SJSA1 (cell line): ENCODE measurements around the gene SETD4. TPM values are rescaled to one million over a fixed set of nuclear protein-coding genes. Genes with fewer than 3 reads are reported as not detected.
"Not testable (repeated sequence)": the region's sequence is repeated elsewhere in the genome, so short reads cannot be mapped to it uniquely, and the experiment has no call there.

Experiments
- DNase-seq, 2 experiments: peaks; one replicate each; pipeline ENCODE4 v3.0.0-alpha.2; 2015 to 2020; ENCODE audit warnings: low spot score in 2 of 2, low read depth in 1 of 2
- H3K27ac ChIP-seq: fragments of 250-450 bp; sonication (Bioruptor Pico); 2 replicates; pipeline ENCODE4 v1.5.1; 2020; ENCODE audit warnings: mild to moderate bottlenecking, moderate library complexity
- H3K27me3 ChIP-seq: fragments of 250-450 bp; sonication (Bioruptor Pico); replicated peaks from 2 replicates; pipeline ENCODE4 v1.5.1; 2020; ENCODE audit warnings: mild to moderate bottlenecking, moderate library complexity
- H3K36me3 ChIP-seq: fragments of 250-450 bp; sonication (Bioruptor Pico); 2 replicates; pipeline ENCODE4 v1.5.1; 2020; ENCODE audit warnings: mild to moderate bottlenecking
- H3K4me1 ChIP-seq: fragments of 250-450 bp; sonication (Bioruptor Pico); replicated peaks from 2 replicates; pipeline ENCODE4 v1.6.1; 2021; ENCODE audit warnings: mild to moderate bottlenecking
- H3K4me3 ChIP-seq: fragments of 250-450 bp; sonication (Bioruptor Pico); 2 replicates; pipeline ENCODE4 v1.5.1; 2020; ENCODE audit warnings: mild to moderate bottlenecking
- H3K9me3 ChIP-seq: fragments of 250-450 bp; sonication (Bioruptor Pico); replicated peaks from 2 replicates; pipeline ENCODE4 v1.5.1; 2020; ENCODE audit warnings: mild to moderate bottlenecking
- total RNA-seq: library from RNA; depleted of rRNA; stranded (reverse); fragments of >200 nt; shearing (Covaris generic); gene quantifications from 2 replicates; pipeline ENCODE4 v1.2.3, GENCODE V29; 2014; rRNA removed

Gene SETD4, protein sequence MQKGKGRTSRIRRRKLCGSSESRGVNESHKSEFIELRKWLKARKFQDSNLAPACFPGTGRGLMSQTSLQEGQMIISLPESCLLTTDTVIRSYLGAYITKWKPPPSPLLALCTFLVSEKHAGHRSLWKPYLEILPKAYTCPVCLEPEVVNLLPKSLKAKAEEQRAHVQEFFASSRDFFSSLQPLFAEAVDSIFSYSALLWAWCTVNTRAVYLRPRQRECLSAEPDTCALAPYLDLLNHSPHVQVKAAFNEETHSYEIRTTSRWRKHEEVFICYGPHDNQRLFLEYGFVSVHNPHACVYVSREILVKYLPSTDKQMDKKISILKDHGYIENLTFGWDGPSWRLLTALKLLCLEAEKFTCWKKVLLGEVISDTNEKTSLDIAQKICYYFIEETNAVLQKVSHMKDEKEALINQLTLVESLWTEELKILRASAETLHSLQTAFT
- 11.9 and 16.4 TPM in 2 replicates for total RNA-seq

DNA sequence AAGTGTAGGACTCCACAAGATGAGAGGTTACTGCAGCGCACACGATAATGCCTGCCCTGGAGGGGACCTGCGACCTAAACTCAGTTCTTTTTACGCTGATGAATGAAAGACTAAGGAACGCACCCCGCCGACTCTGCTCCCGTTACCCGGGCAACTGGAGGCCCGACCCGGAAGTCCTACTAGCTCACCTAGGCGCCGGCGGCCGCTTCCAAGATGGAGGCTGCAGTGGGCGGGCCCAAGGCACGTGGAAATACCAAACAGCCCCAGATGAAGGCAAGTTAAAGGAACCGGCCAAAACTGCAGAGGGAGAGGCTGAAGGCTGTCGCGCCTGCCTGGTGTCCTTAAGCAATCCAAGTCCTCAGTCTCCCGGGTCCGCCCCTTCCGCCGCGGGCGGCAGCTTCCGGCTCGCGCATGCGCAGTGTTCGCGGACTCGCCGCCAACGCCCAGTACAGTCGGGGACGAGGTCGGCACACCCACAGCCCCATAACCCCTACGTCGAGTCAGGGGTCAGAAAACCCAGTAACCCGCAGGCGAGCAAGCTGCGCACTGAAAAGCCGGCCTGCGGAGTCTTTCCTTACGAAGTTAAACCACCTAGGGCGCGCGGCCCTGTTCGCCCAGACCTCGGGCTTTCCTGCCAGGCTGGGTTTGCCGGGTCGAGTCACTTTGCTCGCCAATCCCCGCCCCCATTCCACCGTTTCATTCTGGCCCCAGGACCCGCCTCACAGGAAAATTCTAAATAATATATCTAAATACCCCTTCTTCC is at the start of gene SETD4:
TSS of gene SETD4 (minus strand) at position 368 of the 763 bp plus-strand sequence. CDS start 1,638 bp downstream, outside the sequence.
- peaks cover 36% of the 10 kb centered on the region for H3K36me3 ChIP-seq
- H3K4me3 ChIP-seq: peak within 1 kb of the TSS; percentile 59
- H3K27me3 ChIP-seq: no peaks in the 10 kb centered on the region
- H3K27ac ChIP-seq: peak within 1 kb of the TSS; percentile 81
- H3K9me3 ChIP-seq: no peaks in the 10 kb centered on the region
- peaks cover 12% of the 10 kb centered on the region; the same call in 1 of the 2 replicates for H3K4me1 ChIP-seq
- DNase-seq: peak; percentile 94 to 97

DNA sequence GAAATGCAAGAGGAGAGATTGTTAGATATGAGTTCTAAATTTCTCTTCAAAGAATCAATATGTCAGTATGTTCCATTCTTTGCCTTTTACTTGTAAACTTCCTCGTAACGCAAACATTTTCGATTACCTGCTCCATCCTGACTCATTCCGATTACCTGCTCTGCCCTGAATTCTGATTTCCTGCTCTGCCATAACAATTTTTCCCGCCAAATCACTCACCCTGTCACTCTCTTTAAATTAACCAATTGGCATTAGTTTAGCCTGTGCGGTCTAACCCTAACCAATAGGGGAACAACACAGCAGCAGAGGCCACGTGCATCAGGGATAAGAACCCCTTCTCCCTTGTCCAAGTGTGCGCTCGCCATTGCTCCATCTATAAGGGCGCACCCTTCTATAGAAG is 49.5 kb upstream of the SETD4 start:
- no peak for DNase-seq
- Histone ChIP-seq H3K9me3 (no peaks in the 10 kb centered on the region), H3K27me3 (no peaks in the 10 kb centered on the region), H3K4me3 (no peak overlapping the region), H3K4me1 (peaks cover 23% of the 10 kb centered on the region), H3K36me3 (no peaks in the 10 kb centered on the region), H3K27ac (no peak overlapping the region)

DNA sequence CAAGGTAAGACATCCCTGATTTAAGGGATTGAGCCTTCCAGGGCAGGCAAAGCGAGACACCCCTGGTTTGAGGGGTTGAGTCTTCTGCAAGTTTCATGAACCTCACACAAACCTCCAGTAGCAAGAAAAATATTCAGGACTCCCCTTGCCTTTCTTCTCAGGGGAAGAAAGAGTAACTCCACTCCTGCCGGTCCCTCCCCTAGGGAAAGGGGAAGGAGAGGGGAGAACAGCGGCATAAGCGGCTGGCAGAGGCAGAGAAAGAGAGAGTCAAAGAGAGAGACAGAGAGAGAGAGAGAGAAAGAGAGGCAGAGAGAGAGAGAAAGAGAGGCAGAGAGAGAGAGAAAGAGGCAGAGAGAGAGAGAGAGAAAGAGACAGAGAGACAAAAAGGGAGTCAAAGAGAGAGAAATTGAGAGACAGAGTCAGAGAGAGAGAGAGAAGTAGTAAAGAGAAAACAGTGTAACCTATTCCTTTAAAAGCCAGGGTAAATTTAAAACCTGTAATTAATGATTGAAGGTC is 45.1 kb upstream of the SETD4 start:
- H3K4me3 ChIP-seq: peak overlapping the region; percentile 25
- peak overlapping the region; percentile 10; the same call in 1 of the 2 replicates for H3K27ac ChIP-seq
- DNase-seq: no peak
- H3K4me1 ChIP-seq: peaks cover 29% of the 10 kb centered on the region
- H3K36me3 ChIP-seq: no peaks in the 10 kb centered on the region
- H3K27me3 ChIP-seq: no peaks in the 10 kb centered on the region
- H3K9me3 ChIP-seq: no peaks in the 10 kb centered on the region

DNA sequence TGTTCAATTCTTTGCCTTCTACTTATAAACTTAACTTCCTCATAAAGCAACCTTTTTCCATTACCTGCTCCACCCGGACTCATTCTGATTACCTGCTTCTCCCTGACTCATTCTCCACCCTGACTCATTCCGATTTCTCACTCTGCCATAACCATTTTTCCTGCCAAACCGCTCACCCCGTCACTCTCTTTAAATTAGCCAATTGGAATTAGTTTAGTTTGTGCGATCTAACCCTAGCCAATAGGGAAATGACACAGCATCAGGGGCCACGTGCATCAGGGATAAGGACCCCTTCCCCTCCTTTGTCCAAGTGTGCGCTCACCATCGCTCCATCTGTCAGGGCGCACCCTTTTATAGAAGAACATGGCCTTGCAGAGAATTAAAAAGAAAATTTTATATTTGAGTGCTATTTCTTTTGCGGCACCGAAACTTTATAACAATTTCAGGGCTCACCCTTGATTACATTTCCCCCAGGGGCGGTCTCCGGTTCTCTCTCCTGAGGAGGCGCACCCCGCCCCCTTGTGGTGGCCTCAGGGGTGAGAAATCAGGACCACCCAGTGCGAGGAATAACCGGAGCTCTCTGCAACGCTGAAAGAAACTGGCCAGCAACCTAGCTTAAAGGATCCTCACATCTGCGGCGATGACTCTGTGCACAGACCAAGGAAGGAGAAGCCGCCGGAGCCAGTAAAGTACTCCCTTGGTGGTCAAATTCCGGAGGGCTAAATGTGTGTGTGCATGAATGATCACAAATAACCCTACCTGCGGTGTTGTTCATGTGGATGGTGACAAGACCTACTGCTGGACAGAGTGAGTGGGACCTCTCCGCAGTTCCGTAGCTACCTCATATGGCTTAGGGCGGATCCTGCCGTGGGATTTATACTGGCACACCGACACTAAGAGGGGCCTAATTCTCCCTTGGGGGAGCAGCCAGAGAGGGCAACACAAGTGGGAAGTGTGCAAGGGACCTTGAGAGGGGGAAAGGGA is 44.3 kb upstream of the SETD4 start:
- no peaks in the 10 kb centered on the region for H3K36me3 ChIP-seq
- peak overlapping the region; percentile 71 for H3K27ac ChIP-seq
- no peaks in the 10 kb centered on the region for H3K9me3 ChIP-seq
- H3K27me3 ChIP-seq: no peaks in the 10 kb centered on the region
- peak; percentile 94 to 97 for DNase-seq
- peak overlapping the region; percentile 25 for H3K4me3 ChIP-seq
- peaks cover 29% of the 10 kb centered on the region for H3K4me1 ChIP-seq

DNA sequence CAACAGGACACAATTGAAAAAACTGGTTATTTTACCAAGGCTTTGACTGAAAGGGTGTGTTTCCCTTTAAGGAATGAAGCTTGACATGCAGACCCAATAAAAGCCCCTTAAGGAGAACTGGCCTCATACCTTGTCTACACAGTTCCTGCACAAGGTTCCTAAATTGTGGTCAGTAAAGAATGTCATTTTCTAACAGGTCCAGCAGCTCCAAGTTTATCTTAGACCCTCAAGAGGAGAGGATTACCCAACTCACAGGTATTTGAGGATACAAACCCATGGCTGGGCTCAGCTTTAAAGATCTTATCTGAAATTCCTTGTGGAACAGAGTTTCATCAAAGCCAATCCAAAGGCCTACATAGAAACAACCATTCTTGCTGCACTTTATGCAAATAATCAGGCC is 43.1 kb upstream of the SETD4 start:
- H3K4me1 ChIP-seq: peaks cover 29% of the 10 kb centered on the region
- DNase-seq: no peak
- no peak overlapping the region for H3K4me3 ChIP-seq
- H3K36me3 ChIP-seq: no peaks in the 10 kb centered on the region
- no peaks in the 10 kb centered on the region for H3K9me3 ChIP-seq
- no peaks in the 10 kb centered on the region for H3K27me3 ChIP-seq
- H3K27ac ChIP-seq: no peak overlapping the region

DNA sequence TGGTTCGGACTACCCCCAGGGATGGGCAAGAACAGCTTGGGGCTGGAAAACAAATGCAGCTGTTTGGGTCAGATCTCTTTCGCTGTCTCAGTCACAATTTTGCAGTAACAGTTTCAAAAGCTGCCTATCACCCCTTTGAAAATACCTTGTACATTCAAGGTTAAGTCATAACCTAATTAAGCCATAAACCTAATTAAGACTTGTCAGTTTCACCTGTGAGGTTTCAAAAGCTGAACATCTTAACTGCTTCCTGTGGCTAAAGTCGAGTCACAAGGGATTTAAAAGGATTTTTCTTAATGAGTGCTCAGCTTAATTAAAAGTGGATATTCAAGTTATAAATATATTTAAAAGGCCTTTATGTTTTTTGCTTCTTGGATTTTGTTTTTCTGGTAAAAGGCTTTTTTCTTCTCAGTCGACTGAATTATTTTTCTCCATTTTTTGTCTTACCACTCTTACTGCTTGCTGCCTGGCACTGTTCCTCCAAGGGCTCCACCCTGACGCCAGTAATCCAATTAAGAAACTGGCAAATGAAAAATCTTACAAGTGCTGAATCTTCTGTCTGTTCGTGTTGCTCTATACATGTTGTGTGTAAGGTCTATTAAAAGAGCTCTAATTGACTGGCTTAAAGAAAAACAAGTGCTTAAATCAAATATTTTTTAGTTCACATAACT is 40.8 kb upstream of the SETD4 start:
- H3K27me3 ChIP-seq: no peaks in the 10 kb centered on the region
- H3K27ac ChIP-seq: no peak overlapping the region
- DNase-seq: no peak
- H3K9me3 ChIP-seq: no peaks in the 10 kb centered on the region
- H3K36me3 ChIP-seq: no peaks in the 10 kb centered on the region
- no peak overlapping the region for H3K4me3 ChIP-seq
- peaks cover 46% of the 10 kb centered on the region for H3K4me1 ChIP-seq

DNA sequence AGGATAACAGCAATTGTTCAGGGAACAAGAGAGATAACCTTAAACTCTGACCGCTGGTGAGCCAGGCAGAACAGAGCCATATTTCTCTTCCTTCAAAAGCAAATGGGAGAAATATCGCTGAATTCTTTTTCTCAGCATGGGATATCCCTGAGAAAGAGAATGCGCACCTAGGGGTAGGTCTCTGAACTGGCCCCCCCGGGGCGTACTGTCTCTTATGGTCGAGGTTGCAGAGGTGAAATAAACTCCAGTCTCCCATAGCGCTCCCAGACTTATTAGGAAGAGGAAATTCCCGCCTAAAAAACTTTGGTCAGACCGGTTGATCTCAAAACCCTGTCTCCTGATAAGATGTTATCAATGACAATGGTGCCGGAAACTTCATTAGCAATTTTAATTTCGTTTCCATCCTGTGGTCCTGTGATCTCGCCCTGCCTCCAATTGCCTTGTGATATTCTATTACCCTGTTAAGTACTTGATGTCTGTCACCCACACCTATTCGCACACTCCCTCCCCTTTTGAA is 39.4 kb upstream of the SETD4 start:
- H3K27me3 ChIP-seq, H3K9me3 ChIP-seq, H3K27ac ChIP-seq, H3K4me3 ChIP-seq, DNase-seq, H3K36me3 ChIP-seq: not testable (repeated sequence)
- peaks cover 32% of the 10 kb centered on the region for H3K4me1 ChIP-seq

DNA sequence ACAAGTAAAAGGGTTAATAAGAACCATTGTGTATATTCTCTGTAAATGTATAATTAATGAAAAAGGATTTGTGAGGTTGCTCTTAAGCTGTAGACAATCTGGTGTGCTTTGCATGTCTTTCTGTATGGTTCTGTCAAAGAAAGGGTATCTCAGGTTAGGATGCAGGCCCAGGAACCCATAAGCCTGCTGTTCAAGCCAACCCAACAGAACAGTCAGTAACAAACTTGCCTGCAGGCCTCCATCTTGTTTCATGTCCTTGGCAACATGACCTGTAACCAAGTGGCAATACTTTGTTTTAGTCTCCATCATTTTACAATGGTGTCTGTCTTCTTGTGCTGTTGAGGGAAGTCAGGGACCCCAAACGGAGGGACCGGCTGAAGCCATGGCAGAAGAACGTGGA is 38.7 kb upstream of the SETD4 start:
- no peak for DNase-seq
- Histone ChIP-seq H3K4me3 (no peak overlapping the region), H3K36me3 (no peaks in the 10 kb centered on the region), H3K27me3 (no peaks in the 10 kb centered on the region), H3K9me3 (peaks cover 2% of the 10 kb centered on the region), H3K27ac (no peak overlapping the region), H3K4me1 (peaks cover 27% of the 10 kb centered on the region)

DNA sequence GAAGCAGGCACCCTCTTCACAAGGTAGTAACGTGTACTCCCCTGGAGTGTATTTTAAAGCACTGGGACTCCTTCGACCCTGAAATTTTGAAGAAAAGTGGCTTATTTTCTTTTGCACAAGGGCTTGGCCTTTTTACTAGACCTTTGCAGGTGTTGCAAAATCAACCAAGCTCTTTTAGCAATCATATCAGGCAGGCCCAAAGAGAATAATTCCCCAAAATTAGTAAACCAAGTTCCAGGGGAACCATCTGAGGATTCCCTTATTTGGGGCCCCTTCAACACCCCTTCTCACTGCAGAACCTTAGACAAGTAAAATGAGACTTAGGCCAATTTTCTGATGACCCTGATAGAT is 37.8 kb upstream of the SETD4 start:
- peaks cover 18% of the 10 kb centered on the region for H3K4me1 ChIP-seq
- DNase-seq: no peak
- peaks cover 7% of the 10 kb centered on the region for H3K9me3 ChIP-seq
- H3K27ac ChIP-seq: no peak overlapping the region
- H3K4me3 ChIP-seq: no peak overlapping the region
- H3K36me3 ChIP-seq: no peaks in the 10 kb centered on the region
- no peaks in the 10 kb centered on the region for H3K27me3 ChIP-seq

DNA sequence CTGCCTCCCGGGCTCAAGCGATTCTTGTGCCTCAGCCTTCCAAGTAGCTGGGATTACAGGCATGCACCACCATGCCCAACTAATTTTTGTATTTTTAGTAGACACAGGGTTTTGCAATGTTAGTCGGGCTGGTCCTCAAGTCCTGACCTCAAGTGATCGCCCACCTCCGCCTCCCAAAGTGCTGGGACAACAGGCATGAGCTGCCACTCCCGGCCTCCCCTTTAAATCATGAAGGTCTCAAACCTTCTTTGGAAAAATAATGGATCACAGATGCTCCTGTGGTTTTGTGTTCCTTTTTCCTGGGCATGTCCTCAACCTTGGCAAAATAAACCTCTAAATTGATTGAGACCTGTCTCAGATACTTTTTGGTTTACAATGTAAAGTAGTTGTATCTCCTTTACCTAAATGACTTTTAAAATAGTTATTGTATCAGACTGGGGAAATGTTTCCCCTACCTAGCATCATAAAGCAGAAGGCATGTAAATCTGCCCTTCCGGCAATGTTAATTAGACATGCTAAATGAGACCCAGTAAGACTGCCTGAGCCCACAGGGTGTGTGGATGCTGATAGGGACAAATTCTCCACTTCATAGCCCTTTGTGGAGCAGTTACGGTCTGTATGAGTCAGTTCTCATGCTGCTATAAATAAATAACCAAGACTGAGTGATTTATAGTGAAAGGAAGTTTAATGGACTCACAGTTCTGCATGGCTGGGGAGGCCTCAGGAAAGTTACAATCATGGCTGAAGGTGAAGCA is 37.3 kb upstream of the SETD4 start:
- Histone ChIP-seq H3K4me1 (peaks cover 18% of the 10 kb centered on the region), H3K27me3 (no peaks in the 10 kb centered on the region), H3K4me3 (no peak overlapping the region), H3K9me3 (peaks cover 7% of the 10 kb centered on the region), H3K27ac (no peak overlapping the region), H3K36me3 (no peaks in the 10 kb centered on the region)
- DNase-seq: peak in 1 of 2 experiments; percentile 19

DNA sequence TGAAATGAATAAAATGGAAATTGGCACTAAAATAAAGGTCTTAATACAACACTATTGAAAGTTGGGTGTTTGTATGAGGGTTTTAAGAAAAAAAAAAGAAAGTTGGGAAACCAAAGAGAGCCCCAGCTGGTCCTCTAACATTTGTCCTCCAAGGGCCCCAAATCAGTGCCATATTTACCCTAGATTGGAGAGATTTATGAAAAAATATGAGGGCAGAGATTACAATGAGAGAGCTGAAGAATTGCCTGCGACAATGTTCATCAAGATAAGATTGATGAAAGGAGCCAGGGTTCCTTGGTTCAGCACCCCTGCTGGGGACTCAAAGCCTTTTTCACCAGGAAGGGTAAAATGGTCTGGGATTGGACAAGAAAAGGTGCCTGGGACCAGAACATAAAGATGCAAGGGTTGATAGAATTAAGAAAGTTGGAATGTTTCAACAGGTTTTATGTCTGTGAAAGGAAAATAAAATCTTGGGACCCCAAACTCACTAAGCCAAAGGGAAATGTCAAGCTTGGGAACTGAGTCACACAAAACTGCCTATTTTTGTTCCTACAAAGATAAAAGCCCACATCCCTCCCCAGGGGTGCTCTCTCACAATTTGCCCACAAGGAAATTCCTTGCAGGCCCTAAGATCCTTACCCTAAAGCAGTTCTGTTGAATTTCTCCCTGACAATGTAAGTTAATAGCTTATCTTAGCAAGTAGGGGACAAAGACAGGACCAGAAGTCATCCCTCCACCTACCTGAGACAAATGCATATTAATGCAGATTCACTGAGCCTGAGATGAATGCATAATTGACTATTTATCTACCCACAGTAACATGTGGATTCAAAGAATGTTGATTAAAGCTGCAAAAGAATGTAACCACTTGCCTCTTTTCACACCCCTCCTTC is 36.3 kb upstream of the SETD4 start:
- no peak overlapping the region for H3K27ac ChIP-seq
- DNase-seq: no peak
- no peak overlapping the region for H3K4me3 ChIP-seq
- H3K4me1 ChIP-seq: peaks cover 18% of the 10 kb centered on the region
- H3K27me3 ChIP-seq: no peaks in the 10 kb centered on the region
- H3K36me3 ChIP-seq: no peaks in the 10 kb centered on the region
- peaks cover 7% of the 10 kb centered on the region for H3K9me3 ChIP-seq
